KMS-11 (cell line): ENCODE data around the gene FEN1.

Experiments used
- H2AFZ ChIP-seq: fragments of 200-600 bp; sonication (generic); 2 replicates; pipeline ENCODE4 v1.6.1; 2016; ENCODE audit warnings: antibody characterized with exemption, mixed run types, low read depth
- H3K27ac ChIP-seq: fragments of 200-600 bp; sonication (generic); 2 replicates; pipeline ENCODE4 v1.6.1; 2016; ENCODE audit warnings: mild to moderate bottlenecking, mixed run types
- H3K27me3 ChIP-seq: fragments of 200-600 bp; sonication (generic); 2 replicates; pipeline ENCODE4 v1.6.1; 2017; ENCODE audit warnings: mild to moderate bottlenecking, low read depth, mixed run types, moderate library complexity; ENCODE audit not compliant: insufficient read depth
- H3K36me3 ChIP-seq: fragments of 200-600 bp; sonication (generic); 2 replicates; pipeline ENCODE4 v1.6.1; 2017; ENCODE audit warnings: mild to moderate bottlenecking, mixed run types; ENCODE audit not compliant: insufficient read depth
- H3K4me1 ChIP-seq: fragments of 200-600 bp; sonication (generic); 2 replicates; pipeline ENCODE4 v1.6.1; 2016; ENCODE audit warnings: mild to moderate bottlenecking, low read depth, mixed run types; ENCODE audit not compliant: poor library complexity, severe bottlenecking
- H3K4me2 ChIP-seq: fragments of 200-600 bp; sonication (generic); 2 replicates; pipeline ENCODE4 v1.7.0; 2016; ENCODE audit warnings: mild to moderate bottlenecking, mixed run types
- H3K4me3 ChIP-seq: fragments of 200-600 bp; sonication (generic); IDR thresholded peaks from 2 replicates; pipeline ENCODE4 v1.6.1; 2017; ENCODE audit warnings: low read depth, low read length, mixed read lengths; ENCODE audit not compliant: insufficient read depth
- H3K79me2 ChIP-seq: fragments of 200-600 bp; sonication (generic); 2 replicates; pipeline ENCODE4 v1.6.1; 2016; ENCODE audit warnings: low read depth, mixed run types; ENCODE audit not compliant: insufficient read depth
- H3K9ac ChIP-seq: fragments of 200-600 bp; sonication (generic); 2 replicates; pipeline ENCODE4 v1.6.1; 2016; ENCODE audit warnings: mild to moderate bottlenecking, mixed run types
- H4K20me1 ChIP-seq: fragments of 200-600 bp; sonication (generic); 2 replicates; pipeline ENCODE4 v1.6.1; 2016; ENCODE audit warnings: mild to moderate bottlenecking, mixed run types; ENCODE audit not compliant: insufficient read depth
- CTCF ChIP-seq: fragments of 200-600 bp; sonication (generic); conservative IDR thresholded peaks from 2 replicates; pipeline ENCODE4 v1.6.1; 2017; ENCODE audit warnings: low read depth, mild to moderate bottlenecking, antibody characterized with exemption, low read length, moderate library complexity, mixed read lengths

Gene FEN1

GRCh38 chr11:61833471-61833870 is 40.8 kb downstream of the FEN1 start:
- Histone ChIP-seq H3K27me3 (peaks cover 6% of the 10 kb centered on the region; the same call in 1 of the 2 replicates), H3K4me3 (no peak overlapping the region), H3K79me2 (no peaks in the 10 kb centered on the region), H3K4me2 (no peak overlapping the region), H3K4me1 (no peaks in the 10 kb centered on the region), H3K36me3 (no peaks in the 10 kb centered on the region), H4K20me1 (no peaks in the 10 kb centered on the region), H3K9ac (no peak overlapping the region), H2AFZ (no peak overlapping the region), H3K27ac (no peak overlapping the region)
- TF ChIP-seq CTCF, result no peak

- no peak overlapping the region for H2AFZ ChIP-seq
- no peak overlapping the region for H3K27ac ChIP-seq
- H4K20me1 ChIP-seq, result no peaks in the 10 kb centered on the region
- H3K79me2 ChIP-seq, result no peaks in the 10 kb centered on the region
- no peaks in the 10 kb centered on the region for H3K36me3 ChIP-seq
- no peaks in the 10 kb centered on the region for H3K4me1 ChIP-seq
- H3K27me3 ChIP-seq, result peaks cover 6% of the 10 kb centered on the region; the same call in 1 of the 2 replicates
- no peak for TF ChIP-seq CTCF
- H3K4me2 ChIP-seq, result no peak overlapping the region
- no peak overlapping the region for H3K4me3 ChIP-seq
- H3K9ac ChIP-seq, result no peak overlapping the region
Measured at GRCh38 chr11:61833926-61834277, 41.2 kb downstream of the FEN1 start.

- Histone ChIP-seq H3K36me3 (no peaks in the 10 kb centered on the region), H3K79me2 (no peaks in the 10 kb centered on the region), H3K4me2 (no peak overlapping the region), H3K27ac (no peak overlapping the region), H3K4me3 (no peak overlapping the region), H3K9ac (no peak overlapping the region), H3K27me3 (peaks cover 6% of the 10 kb centered on the region; the same call in 1 of the 2 replicates), H4K20me1 (no peaks in the 10 kb centered on the region), H3K4me1 (no peaks in the 10 kb centered on the region), H2AFZ (no peak overlapping the region)
- TF ChIP-seq CTCF, result no peak
Measured at GRCh38 chr11:61834278-61835048, 41.8 kb downstream of the FEN1 start.

- H3K27me3 ChIP-seq, result no peaks in the 10 kb centered on the region
- H3K4me2 ChIP-seq, result no peak overlapping the region
- no peaks in the 10 kb centered on the region for H4K20me1 ChIP-seq
- H3K36me3 ChIP-seq, result no peaks in the 10 kb centered on the region
- no peak for TF ChIP-seq CTCF
- H3K9ac ChIP-seq, result no peak overlapping the region
- H3K4me1 ChIP-seq, result no peaks in the 10 kb centered on the region
- no peak overlapping the region for H3K27ac ChIP-seq
- H3K79me2 ChIP-seq, result no peaks in the 10 kb centered on the region
- H2AFZ ChIP-seq, result no peak overlapping the region
- no peak overlapping the region for H3K4me3 ChIP-seq
Measured at GRCh38 chr11:61836193-61836592, 43.5 kb downstream of the FEN1 start.
